Stomach (tissue), 4 donors: ENCODE results near the gene MPC1.

Source experiments
- CTCF ChIP-seq, 7 experiments: fragments of 450-650 bp in 4 of 7; fragments of 200-600 bp in 3 of 7; sonication (generic) in 3 of 7; IDR thresholded peaks; one replicate each; pipeline ENCODE4 v1.5.1; 2016 to 2019; ENCODE audit warnings: antibody characterized with exemption in 7 of 7, control low read depth in 2 of 7, mild to moderate bottlenecking in 1 of 7
- EP300 ChIP-seq: sonication (generic); formaldehyde crosslinking; IDR thresholded peaks from one replicate; pipeline ENCODE4 v1.6.1; 2017; ENCODE audit warnings: antibody characterized with exemption
- POLR2A ChIP-seq, 4 donors: fragments of 450-650 bp; IDR thresholded peaks; one replicate each; pipeline ENCODE4 v1.6.1; 2016; ENCODE audit warnings: antibody characterized with exemption in 4 of 4, control low read depth in 2 of 4, mild to moderate bottlenecking in 1 of 4, moderate library complexity in 1 of 4

GRCh38 chr6:166400181-166400580 lies 17.4 kb upstream of the MPC1 start:
- no peak for TF ChIP-seq CTCF (IDR thresholded peaks at IDR 0.05)
- no peak for TF ChIP-seq POLR2A (IDR thresholded peaks at IDR 0.05)
- no peak for TF ChIP-seq EP300
